Kidney tubule cell (primary cell): Measurements from ENCODE around the gene COL1A1.

Experiments used
- DNase-seq: peaks from one replicate; pipeline ENCODE4 v3.0.0-alpha.2; 2018; ENCODE audit warnings: low spot score

Gene COL1A1

DNA sequence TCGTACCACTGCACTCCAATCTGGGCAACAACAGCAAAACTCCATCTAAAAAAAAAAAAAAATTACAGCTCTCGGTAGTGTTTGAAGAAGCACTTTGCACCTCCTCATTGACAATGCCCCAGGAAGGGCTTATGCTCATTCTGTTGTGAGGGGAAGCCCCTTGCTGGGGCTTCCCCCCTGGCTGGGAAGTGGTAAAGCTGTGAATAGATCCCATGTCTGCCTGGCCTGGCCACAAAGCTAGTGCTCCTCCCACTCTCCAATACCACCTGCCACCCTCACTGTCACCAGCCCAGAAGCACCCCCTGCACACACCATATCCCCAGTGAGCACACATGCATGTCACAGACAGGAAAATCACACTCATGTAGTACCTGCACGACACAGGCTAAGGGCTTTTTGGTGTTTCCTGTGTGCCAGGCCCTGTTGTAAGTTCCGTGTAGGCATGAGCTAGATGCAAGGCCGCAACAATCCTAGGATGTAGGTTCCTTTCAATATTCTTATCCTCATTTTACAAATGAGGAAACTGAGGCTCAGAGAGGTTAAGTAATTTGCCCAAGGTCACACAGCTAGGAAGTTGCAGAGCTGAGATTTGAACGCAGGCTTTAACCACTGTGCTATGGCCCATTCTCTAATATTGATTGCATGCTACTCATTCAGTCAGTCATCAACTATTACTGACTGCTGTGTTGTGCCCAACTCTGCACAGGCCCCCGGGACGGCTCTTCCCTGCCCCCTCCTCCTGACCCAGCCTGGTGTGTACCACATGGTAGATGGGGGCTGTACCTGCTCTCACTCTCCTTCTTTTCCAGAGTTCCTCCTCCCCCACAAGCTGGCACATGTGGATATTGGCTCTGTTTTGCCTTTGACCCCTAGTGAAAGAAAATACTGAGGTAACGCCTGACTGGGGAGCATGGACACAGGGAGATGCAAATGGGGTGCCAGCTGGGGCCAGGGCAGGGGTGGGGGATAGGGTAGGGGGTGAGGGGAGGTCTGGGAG is 11.9 kb upstream of the COL1A1 start:
- peak; percentile 6 for DNase-seq

DNA sequence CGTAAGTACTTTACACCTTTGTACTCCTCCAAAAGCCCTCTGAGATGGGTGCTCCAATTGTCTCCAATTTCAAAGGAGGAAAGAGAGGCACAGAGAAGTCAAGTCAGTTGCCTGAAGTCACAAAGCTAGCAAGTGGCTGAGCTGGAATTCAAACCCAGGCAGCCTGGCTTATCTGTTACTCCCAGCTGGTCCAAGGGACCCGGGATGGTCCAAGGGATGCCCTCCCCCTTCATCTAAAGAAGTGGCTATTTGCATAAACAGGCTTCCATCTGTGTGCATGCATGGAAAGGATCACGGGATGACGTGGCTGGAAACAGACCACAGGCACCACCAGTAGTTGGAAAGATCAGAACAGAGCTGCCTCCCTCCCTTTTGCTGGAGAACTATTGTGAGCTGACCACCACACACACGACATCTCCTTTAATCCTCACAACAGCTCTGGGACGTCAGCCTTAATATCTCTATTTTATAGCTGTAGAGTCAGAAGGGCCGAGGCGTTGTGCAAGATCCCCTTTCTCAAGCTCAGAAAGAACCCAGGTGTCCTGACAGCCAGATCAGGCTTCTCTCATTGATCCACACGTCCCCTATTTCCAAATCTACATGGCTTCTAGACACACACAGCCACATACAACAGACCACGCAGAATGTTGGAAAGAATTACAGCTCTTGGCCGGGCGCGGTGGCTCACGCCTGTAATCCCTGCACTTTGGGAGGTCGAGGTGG is 10.9 kb upstream of the COL1A1 start:
- DNase-seq, result no peak

DNA sequence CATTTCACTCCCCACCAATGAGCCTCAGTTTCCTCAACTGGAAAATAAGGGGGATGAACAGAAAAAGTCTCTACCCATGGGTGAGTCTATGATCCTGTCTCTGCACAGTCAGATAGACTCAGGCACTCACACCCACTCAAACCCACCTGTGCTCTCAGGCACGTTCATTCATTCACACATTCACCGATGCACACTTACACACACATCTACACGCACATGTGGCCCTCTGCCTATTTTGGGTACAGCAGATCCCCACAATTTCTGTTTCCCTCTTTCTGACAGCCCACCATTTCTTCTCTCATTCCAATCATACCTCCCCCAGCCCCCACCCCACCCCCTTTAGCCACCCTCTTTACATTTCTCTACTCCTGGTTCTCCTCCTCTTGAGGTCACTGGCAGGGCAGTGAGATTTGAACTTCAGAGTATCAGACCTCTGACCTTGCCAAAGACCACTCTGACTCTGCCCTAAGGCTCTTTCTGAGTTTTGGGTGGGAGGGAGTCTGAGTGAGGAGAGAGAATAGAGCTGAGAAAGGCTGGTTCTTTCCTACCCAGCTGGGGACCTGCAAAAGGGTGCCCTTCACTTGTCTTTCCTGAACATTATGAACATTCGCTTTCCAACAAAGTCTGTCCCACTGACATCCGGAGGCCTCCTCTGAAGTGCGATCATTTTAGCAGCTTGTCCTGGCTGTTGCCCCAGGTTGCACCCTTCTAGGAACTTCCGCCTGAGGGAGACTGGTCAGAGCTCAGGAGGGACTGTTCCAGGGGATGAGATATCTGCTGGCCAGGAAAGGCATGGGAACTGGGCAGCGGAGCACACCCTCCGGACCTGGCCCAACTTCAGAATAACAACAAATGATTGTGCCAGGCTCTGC is 10.1 kb upstream of the COL1A1 start:
- no peak for DNase-seq

DNA sequence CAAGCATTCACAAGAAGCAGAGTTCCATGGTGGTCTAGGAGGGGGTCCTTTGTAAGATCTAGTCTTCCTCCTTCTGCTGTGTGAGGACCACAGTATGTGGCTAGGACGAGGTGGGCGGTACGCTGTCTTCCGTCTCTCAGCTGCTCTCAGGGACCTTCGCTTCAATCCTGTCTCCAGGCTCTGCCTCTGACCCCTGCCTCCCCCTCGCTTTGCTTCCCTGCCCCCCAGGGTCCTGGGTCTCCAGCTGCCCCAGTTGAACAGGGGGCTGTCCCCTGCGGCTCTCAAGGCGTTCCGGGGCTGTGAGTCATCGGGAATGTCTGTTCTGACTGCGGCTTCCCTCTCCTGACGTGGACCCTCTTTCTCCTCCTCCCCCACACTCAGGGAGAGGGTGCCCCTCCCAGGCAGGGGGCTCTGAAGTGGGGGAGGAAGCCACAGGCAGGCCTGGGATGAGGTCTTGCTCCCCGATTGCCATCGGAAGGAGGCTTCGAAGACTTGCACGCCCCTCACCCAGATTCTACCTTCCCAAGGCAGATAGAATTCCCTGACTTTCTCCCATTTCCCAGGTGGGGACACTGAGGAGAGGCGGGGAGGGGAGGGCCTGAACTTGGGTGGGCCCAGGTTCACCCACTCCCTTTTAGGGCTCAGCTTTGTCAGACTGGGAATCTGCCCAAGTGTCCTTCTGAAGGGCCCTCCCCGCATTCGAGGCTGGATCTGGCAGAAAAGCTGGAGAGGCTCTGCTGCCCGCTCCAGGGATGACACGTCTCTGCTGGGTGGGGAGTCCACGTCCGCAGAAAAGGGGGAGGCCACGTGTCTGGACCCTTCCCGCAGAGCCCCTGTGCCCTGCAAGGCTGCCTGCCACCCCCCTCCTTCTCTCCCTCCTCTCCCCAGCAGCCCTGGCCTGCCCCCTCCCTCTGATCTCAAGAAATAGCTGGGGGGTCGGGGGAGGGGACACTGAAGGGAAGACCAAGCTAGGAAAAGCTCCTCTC is 9.1 kb upstream of the COL1A1 start:
- DNase-seq, result peak; percentile 90

DNA sequence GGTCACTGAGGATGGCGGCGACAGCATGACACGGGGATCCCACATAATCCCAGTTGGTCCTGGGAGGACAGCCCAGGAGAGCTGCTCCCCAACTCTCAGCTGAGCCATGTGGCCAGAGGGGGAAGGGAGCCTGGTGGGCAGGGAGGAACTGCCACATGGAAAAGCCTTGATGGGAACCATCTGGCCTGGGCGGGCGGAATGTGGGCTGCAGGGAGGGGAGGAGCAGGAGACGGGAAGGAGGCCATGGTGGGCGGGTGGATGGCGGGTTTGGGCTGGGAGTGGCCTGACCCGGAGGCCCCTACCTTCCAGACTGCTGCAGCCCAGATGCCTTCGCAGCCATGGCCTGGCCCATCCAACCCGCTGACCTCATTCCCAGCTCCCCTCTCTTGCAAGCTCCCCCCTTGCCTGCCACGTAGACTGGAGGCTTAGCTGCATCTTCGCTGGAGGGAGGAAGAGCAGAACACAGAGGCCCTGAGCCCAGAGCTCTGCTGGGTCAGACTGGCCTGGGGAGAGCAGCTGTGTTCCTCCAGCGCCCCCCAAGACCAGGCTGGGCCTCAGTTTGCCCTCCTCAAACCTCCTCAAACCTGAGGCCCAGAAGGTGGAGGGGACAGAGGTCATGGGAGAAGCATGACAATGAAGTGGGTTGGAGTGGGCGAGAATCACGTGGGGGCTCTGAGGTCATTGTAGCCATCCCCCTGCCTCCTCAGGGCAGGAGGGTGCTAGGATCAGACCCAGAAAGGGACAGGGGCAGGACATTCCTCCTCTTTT is 8.2 kb upstream of the COL1A1 start:
- DNase-seq, result peak; percentile 45

DNA sequence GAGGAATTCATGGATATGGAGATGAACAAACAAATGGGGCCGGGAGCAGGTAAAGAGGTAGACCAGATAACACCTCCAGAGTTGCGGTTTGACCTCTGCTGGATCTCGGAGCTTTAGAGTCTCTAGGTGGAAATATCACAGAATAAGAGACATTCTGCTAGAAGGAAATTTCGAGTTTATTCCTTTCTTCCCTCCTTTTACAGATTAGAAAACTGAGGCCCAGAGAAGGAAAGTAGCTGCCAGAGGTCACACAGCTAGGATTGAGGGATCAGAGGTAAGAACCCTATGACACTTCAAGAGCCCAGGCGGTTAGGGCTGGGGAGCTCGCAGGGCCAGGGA is 7.7 kb upstream of the COL1A1 start:
- DNase-seq, result no peak

DNA sequence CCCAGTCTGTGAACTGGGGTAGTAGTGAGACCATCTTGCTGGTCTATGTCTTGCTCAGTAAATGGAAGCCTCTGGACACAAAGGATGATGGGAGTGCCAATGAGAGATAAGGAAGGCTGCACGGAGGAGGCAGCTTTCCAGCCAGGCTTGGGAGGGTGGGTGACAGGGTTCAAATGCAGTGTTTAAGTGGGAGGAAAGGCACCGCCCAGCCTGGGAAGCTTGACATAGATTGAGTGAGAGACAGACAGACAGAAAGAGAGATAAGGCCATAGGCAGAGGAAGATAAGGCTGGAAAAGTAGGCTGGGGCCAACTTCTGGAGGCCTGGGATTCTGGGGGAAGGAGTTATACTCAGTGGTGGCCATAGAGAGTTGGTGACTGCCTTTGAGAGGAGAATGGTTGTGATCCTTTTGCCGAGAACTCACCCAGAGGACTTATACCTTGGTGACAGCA is 7.2 kb upstream of the COL1A1 start:
- no peak for DNase-seq

DNA sequence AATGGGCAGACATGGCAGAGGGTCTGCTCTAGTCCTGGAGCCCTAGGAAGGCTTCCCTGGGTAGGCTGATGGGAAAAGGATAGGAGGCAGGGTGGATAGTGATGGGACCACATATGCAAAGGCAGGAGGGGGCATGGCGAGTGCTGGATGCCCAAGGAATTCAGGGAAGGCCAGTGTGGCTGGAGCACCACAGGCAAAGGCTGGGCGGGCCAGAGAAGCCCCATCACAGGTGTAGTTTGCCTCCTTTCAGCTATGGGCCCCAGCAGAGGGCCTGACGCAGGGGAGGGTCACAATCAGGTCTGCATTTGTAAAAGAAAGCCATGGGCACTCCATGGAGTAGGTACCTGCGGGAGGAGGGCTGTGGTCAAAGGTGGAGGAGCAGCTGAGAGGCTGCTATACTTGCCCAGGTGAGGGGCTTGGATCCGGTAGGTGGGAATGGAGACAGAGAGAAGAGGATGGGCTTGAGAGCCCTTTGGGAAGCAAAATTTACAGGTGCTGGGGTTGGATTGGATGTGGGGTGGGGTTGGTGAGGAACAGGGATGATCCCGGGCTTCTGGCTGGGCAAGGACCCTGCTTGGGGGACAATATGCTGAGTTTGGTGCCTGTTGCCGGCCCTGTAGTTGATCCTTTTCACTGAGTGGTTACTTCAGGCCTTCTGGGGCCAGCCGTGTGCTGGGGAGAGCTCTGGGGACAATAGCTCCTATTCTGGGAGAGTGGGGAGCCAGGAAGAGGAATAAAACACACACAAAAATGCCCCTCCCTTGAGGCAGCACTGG is 6.5 kb upstream of the COL1A1 start:
- no peak for DNase-seq

DNA sequence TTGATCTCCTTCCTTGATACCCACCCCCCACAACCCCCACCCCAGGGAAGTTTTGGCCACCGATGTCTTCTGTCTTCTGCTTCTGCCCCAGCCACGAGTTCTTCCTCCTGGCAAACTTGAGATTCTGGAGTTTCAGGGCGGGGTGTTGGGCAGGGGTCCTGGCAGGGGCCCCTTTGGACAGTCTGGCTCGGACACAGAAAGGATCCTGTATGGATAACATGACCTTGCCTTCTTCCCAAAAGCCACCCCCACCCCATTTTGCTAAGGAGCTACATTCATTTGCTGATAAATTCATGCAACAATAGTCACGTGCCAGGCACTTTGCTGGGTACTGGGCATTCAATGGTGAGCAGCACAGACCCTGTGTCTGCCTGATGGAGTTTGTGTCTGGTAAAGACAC is 5.9 kb upstream of the COL1A1 start:
- no peak for DNase-seq

DNA sequence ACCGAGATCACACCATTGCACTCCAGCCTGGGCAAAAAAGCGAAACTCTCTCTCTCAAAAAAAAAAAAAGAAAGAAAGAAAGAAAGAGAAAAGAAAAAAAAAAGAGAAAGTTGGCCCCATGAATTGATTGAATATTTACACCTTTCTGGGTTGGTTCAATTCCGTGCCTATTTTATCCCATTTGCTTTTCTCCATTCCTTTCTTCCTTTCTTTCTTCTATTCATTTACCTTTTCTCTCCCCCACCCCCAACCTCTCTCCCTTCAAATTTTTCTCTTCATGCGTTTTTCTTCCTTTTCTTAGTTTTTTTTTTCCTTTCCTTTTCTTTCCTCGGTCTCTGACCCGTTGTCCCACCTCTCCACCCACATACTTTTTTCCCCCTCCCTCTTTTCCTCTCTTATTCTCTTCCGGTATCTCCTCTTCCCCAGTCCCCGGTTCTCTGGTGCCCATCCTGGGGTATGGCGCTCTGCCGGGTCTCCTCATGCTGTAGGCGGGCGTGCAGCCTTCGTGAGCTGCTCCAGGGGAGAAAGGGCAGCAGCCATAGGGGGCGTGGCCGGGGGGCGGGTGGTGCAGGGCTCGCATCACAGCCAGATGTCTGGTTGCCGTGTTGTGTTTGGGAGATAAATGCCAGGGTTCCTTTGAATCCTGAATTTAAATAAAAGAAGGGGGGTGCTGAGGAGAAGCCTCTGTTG is 5.3 kb upstream of the COL1A1 start:
- no peak for DNase-seq

DNA sequence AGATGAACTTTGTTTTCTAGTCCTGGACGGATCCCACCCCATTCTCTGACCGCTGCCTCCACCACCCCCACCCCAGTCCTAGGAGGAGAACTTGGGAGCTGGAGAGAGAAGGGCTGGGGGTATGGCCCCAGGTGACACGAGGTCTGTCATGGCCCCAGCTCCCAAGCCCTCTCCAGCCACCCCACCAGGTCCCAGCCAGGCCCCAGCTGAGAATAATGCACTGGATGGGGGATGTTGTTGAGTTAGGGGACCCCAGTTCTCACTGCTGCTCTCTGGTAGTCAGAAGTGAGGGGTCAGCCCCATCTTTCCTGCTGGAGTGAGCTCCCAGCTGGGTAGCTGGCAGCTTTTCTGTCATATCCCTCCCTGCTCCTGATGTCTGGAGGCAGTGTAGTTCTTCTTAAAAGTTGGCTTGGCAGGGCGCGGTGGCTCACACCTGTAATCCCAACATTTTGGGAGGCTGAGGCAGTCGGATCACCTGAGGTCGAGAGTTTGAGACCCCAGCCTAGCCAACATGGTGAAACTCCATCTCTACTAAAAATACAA is 4.6 kb upstream of the COL1A1 start:
- DNase-seq, result no peak

DNA sequence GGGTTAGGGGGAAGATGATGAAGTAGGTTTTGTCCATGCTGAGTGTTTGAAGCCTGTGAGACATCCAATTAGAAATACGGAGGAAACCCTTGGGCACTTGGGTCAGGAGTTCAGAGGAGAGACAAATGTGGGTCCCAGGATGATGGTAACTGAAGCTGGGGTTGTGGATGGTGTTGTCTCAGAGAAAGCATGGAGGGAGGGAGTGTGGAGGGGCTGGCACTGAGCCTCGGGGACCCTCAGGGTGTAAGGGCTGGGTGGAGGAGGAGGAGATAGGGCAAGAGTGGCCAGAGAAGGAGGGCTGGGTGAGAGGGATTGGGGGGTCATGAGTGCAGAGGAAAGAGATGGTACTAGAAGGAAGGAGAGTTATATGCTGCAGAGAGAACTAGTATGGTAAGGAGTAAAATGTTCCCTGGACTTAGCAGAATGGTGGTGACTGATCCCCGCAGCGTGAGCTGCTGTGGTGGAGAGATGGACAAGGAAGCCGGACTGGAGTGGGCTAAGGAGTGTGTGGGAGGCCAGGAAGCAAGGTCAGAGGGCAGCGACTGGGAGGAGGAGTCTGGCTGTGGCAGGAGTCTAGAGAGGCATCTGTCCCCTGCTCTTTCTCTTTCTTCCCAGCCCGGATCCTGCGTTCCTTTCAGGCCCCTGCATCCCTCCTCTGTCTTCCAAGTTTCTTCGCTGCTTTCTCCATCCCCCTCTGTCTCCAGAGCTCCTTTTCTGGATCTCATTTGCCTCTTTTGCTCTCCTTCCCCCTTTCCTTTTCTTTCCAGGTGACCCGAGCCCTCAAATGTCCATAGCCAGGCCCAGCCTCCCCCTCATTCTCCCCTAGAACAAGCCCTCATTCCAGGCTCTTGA is 3.9 kb upstream of the COL1A1 start:
- no peak for DNase-seq

DNA sequence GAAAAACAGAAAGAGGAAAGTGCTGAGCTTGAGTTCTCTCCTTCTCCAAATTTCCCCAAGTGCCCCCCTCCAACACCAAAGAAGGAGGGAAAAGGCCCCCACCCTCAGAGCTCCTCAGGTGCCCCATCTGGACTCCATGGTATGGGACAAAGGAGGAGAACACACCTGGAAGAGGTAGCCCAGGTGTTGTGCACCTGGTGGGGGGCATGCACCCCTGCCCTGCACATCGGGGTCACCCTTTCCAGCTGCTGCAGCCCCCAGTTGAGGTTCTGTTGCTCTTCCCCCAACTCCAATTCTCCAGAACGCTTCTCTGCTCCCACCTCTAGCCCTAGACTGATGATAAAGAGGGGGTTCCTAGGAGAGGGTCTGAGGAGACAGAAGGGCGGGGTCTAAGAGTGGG is 3.0 kb upstream of the COL1A1 start:
- DNase-seq, result no peak

DNA sequence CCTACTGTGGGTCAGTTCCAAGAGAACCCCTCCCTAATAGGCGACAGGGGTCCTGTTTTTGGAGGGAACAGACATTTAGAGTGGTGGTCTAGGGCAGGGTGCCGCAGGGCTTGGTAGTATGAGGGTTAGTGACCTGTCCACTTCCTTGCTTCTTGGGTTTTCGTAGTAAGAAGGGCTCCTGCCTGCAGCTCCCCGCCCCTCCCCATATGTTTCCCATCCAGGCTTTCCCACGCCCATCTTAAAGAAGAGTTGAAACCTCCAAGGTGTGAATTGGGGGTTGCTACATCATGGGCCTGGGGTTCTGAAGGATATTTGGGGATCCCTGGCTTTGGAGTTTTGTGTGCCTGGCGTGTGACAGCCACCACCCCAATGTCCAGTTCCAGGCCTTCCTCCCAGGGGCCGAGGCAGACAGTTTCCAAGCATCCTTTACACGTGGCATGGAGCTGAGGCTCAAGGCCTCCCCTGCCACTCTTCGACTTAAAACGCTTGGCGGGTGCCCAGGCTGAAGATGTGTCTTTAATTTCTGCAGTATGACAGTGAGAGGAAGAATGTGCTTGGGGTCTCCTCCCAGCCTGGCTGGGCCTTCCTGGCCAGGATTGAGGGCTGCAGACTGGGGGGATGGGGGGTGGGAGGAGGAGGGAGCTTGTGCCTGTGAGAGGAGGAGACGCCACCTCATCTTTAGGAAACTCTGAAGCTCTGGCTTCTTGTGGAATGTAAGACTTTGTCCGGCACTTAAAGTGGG is 2.3 kb upstream of the COL1A1 start:
- DNase-seq, result no peak

DNA sequence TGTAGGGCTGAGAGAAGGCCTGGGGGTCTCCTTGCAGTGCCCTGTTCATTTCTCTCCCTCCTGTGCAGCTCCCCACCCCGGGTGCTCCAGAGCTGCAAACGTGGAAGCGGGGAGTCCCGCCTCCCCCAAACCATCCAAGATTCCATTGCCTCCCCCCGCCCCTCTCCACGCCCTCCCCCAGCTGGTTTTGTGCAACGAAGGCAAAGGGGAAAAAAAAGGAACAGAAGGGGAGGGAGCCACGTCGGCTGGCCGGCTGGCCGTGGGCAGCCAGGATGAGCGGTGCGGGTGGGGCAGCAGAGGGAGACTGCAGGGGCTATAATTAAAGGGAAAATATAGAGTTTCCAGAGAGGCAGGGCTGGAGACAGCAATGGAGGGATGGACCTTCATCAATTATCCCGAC is 1.7 kb upstream of the COL1A1 start:
- DNase-seq, result no peak

DNA sequence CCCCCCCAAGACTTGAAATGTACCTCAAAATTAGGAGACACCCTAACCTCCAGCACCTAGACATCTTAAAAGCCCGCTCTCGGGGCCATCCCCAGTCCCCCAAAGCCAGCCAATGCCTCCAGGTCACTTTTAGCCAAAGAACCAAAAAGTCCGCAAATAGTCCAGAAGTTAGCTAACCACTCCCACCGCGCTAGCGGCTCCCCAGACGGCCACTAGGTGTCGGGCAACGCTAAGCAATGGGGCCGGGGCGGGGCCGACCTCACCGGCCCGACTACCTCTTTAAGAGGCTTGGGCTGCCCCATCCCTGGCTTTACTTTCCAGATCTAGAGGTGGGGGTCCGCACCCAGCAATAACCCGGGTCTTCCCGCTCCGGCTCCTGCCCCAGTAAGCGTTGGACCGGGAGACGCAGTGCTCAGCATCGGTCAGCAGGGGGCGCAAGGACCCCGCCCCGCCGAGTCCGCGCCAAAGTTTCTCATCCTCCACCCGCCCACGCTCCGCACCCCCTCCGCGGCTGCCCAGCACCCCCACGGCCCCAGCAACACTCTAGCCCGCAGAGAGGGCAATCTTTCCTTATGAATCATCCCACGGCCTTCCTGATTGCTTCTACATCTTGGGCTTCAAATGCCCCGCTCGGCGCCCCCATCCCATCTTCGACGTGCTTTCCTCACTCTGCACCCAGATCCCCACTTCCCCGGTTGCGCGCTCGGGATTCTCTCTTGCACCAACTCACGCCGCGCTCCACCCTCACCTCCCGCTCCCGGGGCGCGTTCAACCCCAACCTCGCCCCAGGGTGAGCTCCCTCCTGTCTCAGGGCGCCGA is 765 bp downstream of the COL1A1 start:
- DNase-seq, result peak; percentile 91
